Neural progenitor cell (in vitro differentiated cells): ENCODE results near the gene FAM3B. TPM values are rescaled to one million over a fixed set of nuclear protein-coding genes. Genes with fewer than 3 reads are reported as not detected.

ENCODE experiments used
- DNase-seq: peaks from one replicate; pipeline ENCODE4 v3.0.0-alpha.2; 2016; ENCODE audit warnings: low spot score
- H2AFZ ChIP-seq: fragments of 200-600 bp; sonication (generic); replicated peaks from 2 replicates; pipeline ENCODE4 v1.6.1; 2016; ENCODE audit warnings: antibody characterized with exemption
- H3F3A ChIP-seq: fragments of 200-600 bp; sonication (generic); 2 replicates; pipeline ENCODE4 v1.6.1; 2016; ENCODE audit warnings: antibody characterized with exemption, low read depth
- H3K27ac ChIP-seq: fragments of 200-600 bp; sonication (generic); 2 replicates; pipeline ENCODE4 v1.5.1; 2016; ENCODE audit warnings: mild to moderate bottlenecking
- H3K27me3 ChIP-seq: fragments of 200-600 bp; sonication (generic); 2 replicates; pipeline ENCODE4 v1.6.1; 2016; ENCODE audit warnings: mild to moderate bottlenecking, moderate library complexity
- H3K36me3 ChIP-seq: fragments of 200-600 bp; sonication (generic); 2 replicates; pipeline ENCODE4 v1.5.1; 2016
- H3K4me1 ChIP-seq: fragments of 200-600 bp; sonication (generic); 2 replicates; pipeline ENCODE4 v1.6.1; 2016; ENCODE audit warnings: mixed run types
- H3K4me2 ChIP-seq: fragments of 200-600 bp; sonication (generic); 2 replicates; pipeline ENCODE4 v1.6.1; 2016
- H3K4me3 ChIP-seq: fragments of 200-600 bp; sonication (generic); 2 replicates; pipeline ENCODE4 v1.5.1; 2016
- H3K79me2 ChIP-seq: fragments of 200-600 bp; sonication (generic); 2 replicates; pipeline ENCODE4 v1.6.1; 2016; ENCODE audit warnings: low read depth
- H3K9ac ChIP-seq: fragments of 200-600 bp; sonication (generic); 2 replicates; pipeline ENCODE4 v1.6.1; 2016
- H3K9me3 ChIP-seq: fragments of 200-600 bp; sonication (generic); 2 replicates; pipeline ENCODE4 v1.5.1; 2016; ENCODE audit warnings: low read depth
- H4K20me1 ChIP-seq: fragments of 200-600 bp; sonication (generic); 2 replicates; pipeline ENCODE4 v1.6.1; 2016; ENCODE audit warnings: low read depth
- H3K27ac Mint-ChIP-seq: 3 replicates; pipeline ENCODE4 v1.8.0; 2021; ENCODE audit warnings: mixed read lengths
- H3K27me3 Mint-ChIP-seq: 2 replicates; pipeline ENCODE4 v1.8.0; 2022; ENCODE audit warnings: low read depth, mild to moderate bottlenecking, inconsistent platforms, moderate library complexity, mixed read lengths; ENCODE audit not compliant: insufficient read depth
- H3K36me3 Mint-ChIP-seq: 3 replicates; pipeline ENCODE4 v1.8.0; 2021; ENCODE audit warnings: mixed read lengths
- H3K4me1 Mint-ChIP-seq: 3 replicates; pipeline ENCODE4 v1.8.0; 2021; ENCODE audit warnings: mixed read lengths
- H3K4me3 Mint-ChIP-seq: 3 replicates; pipeline ENCODE4 v1.8.0; 2021; ENCODE audit warnings: mild to moderate bottlenecking, moderate library complexity, mixed read lengths
- H3K9me3 Mint-ChIP-seq: 3 replicates; pipeline ENCODE4 v1.8.0; 2020; ENCODE audit warnings: mixed read lengths
- EZH2 ChIP-seq: fragments of 200-600 bp; sonication (generic); IDR thresholded peaks from 2 replicates; pipeline ENCODE4 v1.6.1; 2017; ENCODE audit warnings: antibody characterized with exemption, mild to moderate bottlenecking, moderate library complexity
- EZH2phosphoT487 ChIP-seq: fragments of 200-600 bp; sonication (generic); IDR thresholded peaks from 2 replicates; pipeline ENCODE4 v1.6.1; 2017; ENCODE audit warnings: antibody characterized with exemption
- total RNA-seq: library from RNA; depleted of rRNA; stranded (reverse); fragments of >200 nt; gene quantifications from 2 replicates; pipeline ENCODE4 v1.2.3, GENCODE V29; 2015; ENCODE audit warnings: low replicate concordance
- TF ChIP-seq, protein P1 (sequence below): fragments of 200-600 bp; sonication (generic); IDR thresholded peaks from 2 replicates; pipeline ENCODE4 v1.5.1; 2017; ENCODE audit warnings: antibody characterized with exemption, mild to moderate bottlenecking

FAM3B gene
- total RNA-seq, 1 donor from 2014 or later, result not detected

GRCh38 chr21:41337515-41337914, 20.9 kb downstream of the FAM3B start:
- H3K4me1 ChIP-seq, result no peaks in the 10 kb centered on the region
- H3K36me3 ChIP-seq, result no peaks in the 10 kb centered on the region
- H3K27ac Mint-ChIP-seq, result peak overlapping the region; percentile 0
- H3F3A ChIP-seq, result no peaks in the 10 kb centered on the region
- H3K4me3 ChIP-seq, result no peak overlapping the region
- no peak overlapping the region for H2AFZ ChIP-seq
- H3K27me3 ChIP-seq, result no peaks in the 10 kb centered on the region
- peaks cover 3% of the 10 kb centered on the region for H3K27me3 Mint-ChIP-seq
- peaks cover 3% of the 10 kb centered on the region for H3K4me1 Mint-ChIP-seq
- H4K20me1 ChIP-seq, result no peaks in the 10 kb centered on the region
- H3K36me3 Mint-ChIP-seq, result no peaks in the 10 kb centered on the region
- no peaks in the 10 kb centered on the region for H3K9me3 ChIP-seq
- TF ChIP-seq, protein P1, sequence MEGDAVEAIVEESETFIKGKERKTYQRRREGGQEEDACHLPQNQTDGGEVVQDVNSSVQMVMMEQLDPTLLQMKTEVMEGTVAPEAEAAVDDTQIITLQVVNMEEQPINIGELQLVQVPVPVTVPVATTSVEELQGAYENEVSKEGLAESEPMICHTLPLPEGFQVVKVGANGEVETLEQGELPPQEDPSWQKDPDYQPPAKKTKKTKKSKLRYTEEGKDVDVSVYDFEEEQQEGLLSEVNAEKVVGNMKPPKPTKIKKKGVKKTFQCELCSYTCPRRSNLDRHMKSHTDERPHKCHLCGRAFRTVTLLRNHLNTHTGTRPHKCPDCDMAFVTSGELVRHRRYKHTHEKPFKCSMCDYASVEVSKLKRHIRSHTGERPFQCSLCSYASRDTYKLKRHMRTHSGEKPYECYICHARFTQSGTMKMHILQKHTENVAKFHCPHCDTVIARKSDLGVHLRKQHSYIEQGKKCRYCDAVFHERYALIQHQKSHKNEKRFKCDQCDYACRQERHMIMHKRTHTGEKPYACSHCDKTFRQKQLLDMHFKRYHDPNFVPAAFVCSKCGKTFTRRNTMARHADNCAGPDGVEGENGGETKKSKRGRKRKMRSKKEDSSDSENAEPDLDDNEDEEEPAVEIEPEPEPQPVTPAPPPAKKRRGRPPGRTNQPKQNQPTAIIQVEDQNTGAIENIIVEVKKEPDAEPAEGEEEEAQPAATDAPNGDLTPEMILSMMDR, result no peak
- TF ChIP-seq EZH2, result no peak
- no peaks in the 10 kb centered on the region for H3K79me2 ChIP-seq
- peaks cover 9% of the 10 kb centered on the region for H3K9me3 Mint-ChIP-seq
- H3K27ac ChIP-seq, result no peak overlapping the region
- DNase-seq, result no peak
- no peak overlapping the region for H3K4me2 ChIP-seq
- no peak overlapping the region for H3K9ac ChIP-seq
- H3K4me3 Mint-ChIP-seq, result no peak overlapping the region

DNA sequence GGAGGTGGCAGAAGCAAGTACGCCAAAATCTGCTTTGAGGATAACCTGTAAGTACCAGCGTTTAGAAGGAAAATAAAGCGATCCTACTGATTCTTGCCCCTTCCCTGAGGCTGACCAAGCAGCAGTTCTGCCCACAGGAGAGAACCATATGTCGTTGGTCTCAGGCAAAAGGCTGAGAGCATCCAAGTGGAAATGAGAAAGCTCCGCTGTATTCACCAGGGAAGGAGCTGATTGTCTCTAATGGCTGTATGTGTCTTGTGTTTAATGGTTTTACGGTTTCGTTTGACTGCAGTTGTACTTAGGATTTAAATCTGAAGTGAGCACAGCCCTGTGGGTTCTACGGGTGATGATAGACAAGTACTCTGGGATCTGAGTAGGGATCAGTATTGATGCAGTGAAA, 21.9 kb downstream of the FAM3B start:
- no peak overlapping the region for H2AFZ ChIP-seq
- no peak overlapping the region for H3K4me2 ChIP-seq
- no peaks in the 10 kb centered on the region for H3K27me3 ChIP-seq
- no peaks in the 10 kb centered on the region for H3K36me3 ChIP-seq
- Mint-ChIP-seq H3K27me3 (peaks cover 3% of the 10 kb centered on the region), H3K4me1 (peaks cover 3% of the 10 kb centered on the region), H3K27ac (peak overlapping the region; percentile 67), H3K4me3 (no peak overlapping the region), H3K9me3 (peaks cover 10% of the 10 kb centered on the region), H3K36me3 (no peaks in the 10 kb centered on the region)
- no peak for DNase-seq
- TF ChIP-seq EZH2 (no peak), EZH2phosphoT487 (no peak)
- TF ChIP-seq, protein P1, result no peak
- H4K20me1 ChIP-seq, result no peaks in the 10 kb centered on the region
- H3K27ac ChIP-seq, result no peak overlapping the region
- no peak overlapping the region for H3K9ac ChIP-seq
- no peaks in the 10 kb centered on the region for H3F3A ChIP-seq
- no peaks in the 10 kb centered on the region for H3K79me2 ChIP-seq
- H3K4me3 ChIP-seq, result no peak overlapping the region
- H3K4me1 ChIP-seq, result no peaks in the 10 kb centered on the region
- no peaks in the 10 kb centered on the region for H3K9me3 ChIP-seq

DNA sequence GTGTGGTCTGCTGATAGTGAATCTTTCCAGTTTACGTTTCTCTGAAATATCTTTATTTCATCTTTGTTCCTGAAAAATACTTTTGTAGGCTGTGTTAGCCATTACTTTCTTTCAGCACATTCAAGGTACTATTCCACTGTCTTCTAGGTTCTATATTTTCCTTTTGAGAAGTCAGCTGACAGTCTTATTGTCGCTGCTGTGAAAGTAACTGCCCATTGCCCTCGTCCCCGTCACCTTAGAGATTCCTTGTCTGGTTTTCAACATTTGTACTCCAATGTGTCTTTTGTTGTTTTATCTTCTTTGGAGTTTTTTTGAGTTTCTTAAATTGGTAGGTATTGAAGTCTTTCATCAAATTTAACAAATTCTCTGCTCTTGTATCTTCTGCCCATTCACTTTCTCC, 25.4 kb downstream of the FAM3B start:
- Histone ChIP-seq H3K36me3 (no peaks in the 10 kb centered on the region), H3F3A (no peaks in the 10 kb centered on the region), H3K27ac (no peak overlapping the region), H3K27me3 (no peaks in the 10 kb centered on the region), H3K9me3 (no peaks in the 10 kb centered on the region), H4K20me1 (no peaks in the 10 kb centered on the region), H3K79me2 (no peaks in the 10 kb centered on the region), H3K4me2 (no peak overlapping the region), H3K4me1 (no peaks in the 10 kb centered on the region), H3K9ac (no peak overlapping the region), H3K4me3 (no peak overlapping the region), H2AFZ (no peak overlapping the region)
- no peak overlapping the region for H3K4me3 Mint-ChIP-seq
- no peaks in the 10 kb centered on the region for H3K36me3 Mint-ChIP-seq
- TF ChIP-seq, protein P1, result no peak
- no peak for TF ChIP-seq EZH2phosphoT487
- TF ChIP-seq EZH2, result no peak
- no peak overlapping the region for H3K27ac Mint-ChIP-seq
- H3K4me1 Mint-ChIP-seq, result peaks cover 3% of the 10 kb centered on the region
- H3K27me3 Mint-ChIP-seq, result peaks cover 3% of the 10 kb centered on the region
- H3K9me3 Mint-ChIP-seq, result peaks cover 10% of the 10 kb centered on the region
- no peak for DNase-seq
